GM10847 (cell line): ENCODE data around the gene MTMR3.

Experiments
- POLR2A ChIP-seq: IDR thresholded peaks from 2 replicates; pipeline ENCODE4 v1.6.1; 2011; ENCODE audit not compliant: insufficient read length; ENCODE audit errors: extremely low read depth

The MTMR3 gene

DNA sequence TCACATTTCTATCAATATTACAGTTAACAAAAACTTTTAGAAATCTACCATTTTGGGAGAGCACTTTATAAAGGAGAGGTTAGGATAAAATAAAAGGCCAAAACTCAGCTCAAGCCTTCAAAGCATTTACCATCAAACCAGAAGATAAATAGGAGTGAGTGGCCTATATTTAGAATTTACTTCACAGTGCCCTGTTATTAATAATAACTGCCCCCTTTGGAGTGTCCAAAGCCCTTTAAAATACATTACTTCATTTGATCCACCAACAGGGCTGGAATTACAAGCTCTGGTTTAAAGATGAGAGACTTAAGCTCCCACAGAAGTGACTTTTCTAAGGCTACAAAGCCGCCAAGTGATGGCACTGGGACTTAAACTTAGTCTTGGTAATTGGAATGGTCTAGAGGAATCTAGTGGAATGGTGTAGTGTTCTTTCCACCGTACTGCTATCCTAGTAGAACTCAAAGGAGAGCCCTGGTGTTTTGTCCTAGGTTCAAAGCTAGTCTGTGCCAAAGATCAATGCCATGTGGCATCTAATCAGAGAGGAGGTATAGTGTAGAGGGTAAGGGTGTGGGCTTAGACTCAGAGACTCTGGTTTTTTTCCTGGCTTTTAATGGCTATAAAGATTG lies 21.2 kb upstream of the MTMR3 start:
- TF ChIP-seq POLR2A, result no peak

DNA sequence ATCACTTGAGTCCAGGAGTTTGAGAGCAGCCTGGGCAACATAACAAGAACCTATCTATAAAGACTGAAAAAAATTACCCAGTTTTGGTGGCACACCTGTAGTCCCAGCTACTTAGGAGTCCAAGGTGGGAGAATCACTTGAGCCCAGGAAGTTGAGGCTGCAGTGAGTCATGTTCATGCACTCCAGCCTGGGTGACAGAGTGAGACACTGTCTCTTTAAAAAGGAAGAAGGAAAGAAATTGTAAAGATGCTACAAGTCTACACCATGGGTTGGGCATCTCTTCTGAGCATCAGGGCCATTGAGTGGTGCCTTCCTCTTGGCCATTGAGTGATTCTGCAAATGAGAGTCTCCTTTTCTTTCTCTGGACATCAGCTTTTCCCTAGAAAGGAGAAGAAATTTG lies 15.7 kb upstream of the MTMR3 start:
- TF ChIP-seq POLR2A, result no peak

DNA sequence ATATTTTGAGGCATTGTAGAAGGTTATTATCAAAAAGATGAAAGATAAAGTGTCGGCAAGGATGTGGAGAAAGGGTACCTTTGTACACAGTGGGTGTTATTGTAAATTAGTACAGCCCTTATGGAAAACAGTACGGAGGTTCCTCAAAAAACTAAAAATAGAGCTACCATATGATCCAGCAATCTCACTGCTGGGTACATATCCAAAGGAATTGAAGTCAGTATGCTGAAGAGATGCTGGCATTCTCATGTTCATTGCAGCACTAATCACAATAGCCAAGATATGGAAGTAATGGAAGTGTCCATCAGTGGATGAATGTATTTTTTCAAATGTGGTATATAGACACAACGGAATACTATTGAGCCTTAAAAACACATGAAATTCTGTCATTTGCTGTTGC lies 15.1 kb upstream of the MTMR3 start:
- TF ChIP-seq POLR2A, result no peak

DNA sequence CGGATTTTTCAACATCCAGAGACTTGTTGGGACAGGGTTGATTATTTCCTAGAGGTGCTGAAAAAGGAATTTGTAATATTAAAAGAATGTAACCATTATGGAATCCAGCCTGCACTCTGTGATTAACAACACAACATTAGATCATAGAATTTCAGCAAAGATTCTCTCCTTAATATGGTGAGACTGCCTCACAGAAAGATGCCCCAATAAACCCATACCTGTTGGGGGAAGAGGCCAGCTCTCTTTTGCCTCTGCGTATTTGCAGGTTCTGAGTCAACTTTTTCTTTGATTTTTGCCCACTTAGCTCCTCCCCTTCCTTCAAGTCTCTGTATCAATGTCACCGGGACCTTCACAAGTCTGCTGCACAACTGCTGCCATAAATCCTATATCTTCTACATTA lies 12.4 kb upstream of the MTMR3 start:
- no peak for TF ChIP-seq POLR2A

DNA sequence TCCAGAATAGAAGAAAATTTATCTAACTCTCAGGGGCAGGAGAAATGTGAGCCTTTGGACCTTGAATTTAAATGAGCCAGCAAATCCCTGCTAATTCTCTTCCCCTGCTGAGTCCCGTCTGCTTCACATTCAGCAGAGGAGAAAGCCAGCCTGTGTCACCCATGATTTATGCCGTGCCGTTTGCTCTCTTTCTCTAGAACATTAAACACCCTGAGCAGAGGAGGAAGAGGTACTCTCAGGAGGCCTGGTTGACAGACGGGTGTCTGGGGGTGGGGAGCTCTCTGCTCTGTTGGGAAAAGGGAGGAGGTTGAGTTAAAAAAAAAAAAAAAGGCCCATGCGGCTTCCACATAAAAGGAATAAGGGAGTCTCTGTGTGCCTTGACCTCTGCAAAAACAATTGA lies 11.3 kb upstream of the MTMR3 start:
- TF ChIP-seq POLR2A, result no peak

DNA sequence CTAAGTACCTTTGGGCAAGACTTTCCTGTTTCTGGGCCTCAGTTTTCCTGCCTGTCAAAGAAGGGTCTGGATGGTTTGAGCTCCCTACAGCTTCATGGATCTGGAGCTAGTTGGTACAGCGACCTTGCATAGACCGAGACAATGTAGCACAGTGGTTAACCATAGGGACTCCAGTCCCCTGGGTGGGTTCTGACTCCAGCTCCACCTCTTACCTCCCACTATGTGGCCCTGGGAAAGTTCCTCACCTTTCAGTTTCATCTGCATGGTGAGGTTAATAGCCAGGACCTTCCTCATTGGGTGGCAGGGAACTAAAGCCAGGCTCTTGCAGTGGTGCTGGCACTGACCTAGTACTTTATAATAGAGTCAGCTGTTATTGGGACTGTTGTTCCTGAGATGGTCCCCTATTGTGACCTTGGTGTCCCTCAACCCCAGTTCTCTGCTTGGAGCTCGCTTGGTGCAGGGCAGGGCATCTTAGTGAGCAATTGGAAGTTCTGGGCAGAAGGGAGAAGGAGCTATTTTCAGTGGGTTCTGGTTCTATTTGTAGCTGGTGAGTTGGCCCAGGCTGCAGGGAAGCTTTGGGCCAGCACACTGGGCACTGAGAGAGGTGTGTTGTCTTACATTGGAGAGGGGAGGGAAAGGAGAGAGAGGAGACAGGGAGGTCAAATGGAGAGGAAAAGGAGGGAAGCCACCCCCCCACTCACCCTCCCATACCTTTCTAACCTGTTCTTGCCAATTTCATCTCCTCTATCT lies 10.7 kb upstream of the MTMR3 start:
- TF ChIP-seq POLR2A, result no peak

DNA sequence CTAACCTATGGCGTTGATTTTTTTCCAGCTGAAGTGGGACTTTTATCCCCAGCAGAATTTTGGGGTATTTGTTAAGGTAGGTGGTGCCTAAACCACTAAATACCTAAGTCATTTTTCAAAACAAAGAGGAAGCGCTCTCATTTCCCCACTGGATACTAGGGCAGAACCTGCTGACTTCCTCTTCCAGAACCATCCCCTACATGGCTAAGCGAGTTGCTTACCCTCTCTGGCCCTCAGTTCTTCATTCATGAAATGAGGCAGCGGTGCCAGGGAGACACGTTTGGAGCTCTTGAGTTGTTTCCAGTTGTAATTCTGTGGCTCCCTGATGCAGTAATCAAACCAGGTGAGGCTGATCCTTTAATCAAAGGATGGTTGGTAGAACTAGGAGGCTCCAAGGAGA lies 10.0 kb upstream of the MTMR3 start:
- TF ChIP-seq POLR2A, result no peak

DNA sequence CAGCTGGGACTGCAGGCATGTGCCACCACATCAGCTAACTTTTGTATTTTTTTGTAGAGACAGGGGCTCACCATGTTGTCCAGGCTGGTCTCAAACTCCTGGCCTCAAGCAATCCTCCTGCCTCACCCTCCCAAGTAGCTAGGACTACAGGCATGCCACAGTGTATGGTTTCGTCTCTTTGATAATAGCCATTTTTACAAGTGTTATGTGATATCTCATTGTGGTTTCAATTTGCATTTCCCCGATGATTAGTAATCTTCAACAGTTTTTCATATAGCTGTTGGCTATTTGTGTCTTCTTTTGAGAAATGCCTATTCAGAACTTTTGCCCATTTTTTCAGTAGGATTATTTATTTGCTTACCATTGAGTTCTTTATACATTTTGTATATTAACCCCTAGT lies 9.0 kb upstream of the MTMR3 start:
- TF ChIP-seq POLR2A, result no peak

DNA sequence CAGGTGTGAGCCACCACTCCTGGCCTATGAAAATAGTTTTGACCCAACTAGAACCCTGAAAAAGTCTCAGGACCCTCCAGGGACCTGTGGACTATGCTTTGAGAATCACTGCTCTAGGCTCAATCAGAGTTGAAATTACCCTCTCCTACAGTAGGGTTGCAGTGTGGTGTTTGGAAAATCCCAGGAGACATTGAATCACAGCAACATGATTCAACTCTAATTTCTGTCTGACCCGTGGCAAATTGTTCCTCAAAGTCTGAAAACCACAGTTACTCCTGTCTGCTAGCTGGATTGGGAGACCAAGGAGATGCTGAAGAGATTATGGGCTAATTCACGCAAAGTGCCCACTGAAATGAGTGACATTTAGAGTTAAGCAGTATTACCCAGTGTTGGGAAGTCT lies 5.4 kb upstream of the MTMR3 start:
- TF ChIP-seq POLR2A, result no peak

GRCh38 chr22:29879753-29880152 lies 3.2 kb upstream of the MTMR3 start:
- no peak for TF ChIP-seq POLR2A

GRCh38 chr22:29882716-29883044 lies 294 bp upstream of the MTMR3 start:
- no peak for TF ChIP-seq POLR2A

GRCh38 chr22:29883775-29884097 lies 762 bp downstream of the MTMR3 start:
- TF ChIP-seq POLR2A, result no peak

GRCh38 chr22:29885610-29886009 lies 2.6 kb downstream of the MTMR3 start:
- TF ChIP-seq POLR2A, result no peak

- no peak for TF ChIP-seq POLR2A
These were observed 3.6 kb downstream of the MTMR3 start for GRCh38 chr22:29886596-29886995.

DNA sequence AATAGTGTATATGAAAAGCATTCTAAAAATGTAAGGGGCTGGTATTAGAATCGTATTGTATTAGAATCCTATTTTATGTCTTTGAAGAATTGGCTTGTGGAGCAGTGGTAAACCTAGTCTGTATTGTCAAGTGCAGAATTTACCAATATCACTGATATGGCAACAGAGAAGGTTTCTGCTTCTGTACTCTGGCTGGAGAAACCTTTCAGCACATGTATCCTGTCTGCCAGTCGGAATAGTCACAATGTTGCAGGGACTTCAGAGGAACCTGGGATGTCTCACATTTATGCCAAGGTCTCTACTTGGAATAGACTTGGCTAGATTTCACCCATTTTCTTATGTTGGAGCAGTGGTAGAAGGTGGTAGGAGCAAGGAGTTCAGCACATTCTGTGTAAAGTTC lies 4.4 kb downstream of the MTMR3 start:
- TF ChIP-seq POLR2A, result no peak

- TF ChIP-seq POLR2A, result no peak
These were observed 7.8 kb downstream of the MTMR3 start for GRCh38 chr22:29890760-29891159.
